Uterus (tissue), 4 donors: ENCODE results near the gene IGFL4. TPM values are rescaled to one million over a fixed set of nuclear protein-coding genes. Genes with fewer than 3 reads are reported as not detected.

Experiments
- DNase-seq, 2 donors: peaks; one replicate each; pipeline ENCODE4 v3.0.0-alpha.2; 2019 to 2020
- H3K27ac ChIP-seq, 2 donors: fragments of 200-600 bp; sonication (generic); 1 replicate in 1 of 2; 2 replicates in 1 of 2; pipeline ENCODE4 v1.5.1; 2016 to 2018
- H3K27me3 ChIP-seq, 2 donors: fragments of 200-600 bp; sonication (generic); one replicate each; pipeline ENCODE4 v1.5.1; 2018 to 2019; ENCODE audit warnings: control low read depth in 1 of 2
- H3K36me3 ChIP-seq, 2 donors: fragments of 200-600 bp; sonication (generic); one replicate each; pipeline ENCODE4 v1.5.1; 2019; ENCODE audit warnings: control low read depth in 1 of 2
- H3K4me1 ChIP-seq, 2 donors: fragments of 200-600 bp; sonication (generic); one replicate each; pipeline ENCODE4 v1.5.1; 2018 to 2019; ENCODE audit warnings: control low read depth in 1 of 2
- H3K4me3 ChIP-seq, 2 donors: fragments of 200-600 bp; sonication (generic); 1 replicate in 1 of 2; 2 replicates in 1 of 2; pipeline ENCODE4 v1.5.1; 2018 to 2019; ENCODE audit warnings: mild to moderate bottlenecking in 1 of 2
- H3K9me3 ChIP-seq, 2 donors: fragments of 200-600 bp; sonication (generic); one replicate each; pipeline ENCODE4 v1.5.1; 2019; ENCODE audit warnings: control low read depth in 1 of 2
- CTCF ChIP-seq, 4 experiments: fragments of 200-600 bp in 2 of 4; fragments of 450-650 bp in 2 of 4; sonication (generic) in 2 of 4; IDR thresholded peaks; one replicate each; pipeline ENCODE4 v1.5.1; 2016 to 2019; ENCODE audit warnings: antibody characterized with exemption in 4 of 4, mild to moderate bottlenecking in 2 of 4, moderate library complexity in 1 of 4
- POLR2A ChIP-seq, 2 donors: fragments of 450-650 bp; IDR thresholded peaks; one replicate each; pipeline ENCODE4 v1.6.1; 2016; ENCODE audit warnings: antibody characterized with exemption in 2 of 2, mild to moderate bottlenecking in 1 of 2, moderate library complexity in 1 of 2
- intact Hi-C: fragments of 100-400 bp; cut with DNase I; formaldehyde crosslinking; loops from one replicate; pipeline ENCODE4 v1.15.1; 2023; ENCODE audit warnings: low total_unique reads
- total RNA-seq, 4 donors: library from RNA; depleted of rRNA in 3 of 4; stranded (reverse); fragments of >200 nt in 3 of 4; gene quantifications; one replicate each; pipeline versions ENCODE4 v1.1.0 to v1.2.4, GENCODE V29; 2014 to 2023
- donor health status: DM: yes; HTN: yes; CAD: no.

The IGFL4 gene
- total RNA-seq, 4 donors from 2014 or later = not detected

- intact Hi-C loops = no loop called here
- no peak overlapping the region for H3K4me3 ChIP-seq
- H3K4me1 ChIP-seq = no peaks in the 10 kb centered on the region
- TF ChIP-seq POLR2A (IDR thresholded peaks at IDR 0.05) (no peak), CTCF (IDR thresholded peaks at IDR 0.05) (no peak)
- H3K36me3 ChIP-seq = no peaks in the 10 kb centered on the region
- no peaks in the 10 kb centered on the region for H3K9me3 ChIP-seq
- no peak overlapping the region for H3K27ac ChIP-seq
- no peaks in the 10 kb centered on the region for H3K27me3 ChIP-seq
- no peak for DNase-seq
Measured at GRCh38 chr19:46065486-46066071, 24.8 kb upstream of the IGFL4 start.

- H3K9me3 ChIP-seq = no peaks in the 10 kb centered on the region
- H3K36me3 ChIP-seq = no peaks in the 10 kb centered on the region
- no peak overlapping the region for H3K27ac ChIP-seq
- DNase-seq = no peak
- no peak overlapping the region for H3K4me3 ChIP-seq
- no peaks in the 10 kb centered on the region for H3K4me1 ChIP-seq
- H3K27me3 ChIP-seq = no peaks in the 10 kb centered on the region
- intact Hi-C loops = no loop called here
- TF ChIP-seq CTCF (IDR thresholded peaks at IDR 0.05) (no peak), POLR2A (IDR thresholded peaks at IDR 0.05) (no peak)
Measured at GRCh38 chr19:46063201-46063600, 22.4 kb upstream of the IGFL4 start.

- intact Hi-C loops = no loop called here
- DNase-seq = no peak
- H3K4me1 ChIP-seq = no peaks in the 10 kb centered on the region
- H3K4me3 ChIP-seq = no peak overlapping the region
- H3K27ac ChIP-seq = no peak overlapping the region
- H3K27me3 ChIP-seq = peaks cover 0 to 4% of the 10 kb centered on the region in 2 donors
- no peaks in the 10 kb centered on the region for H3K9me3 ChIP-seq
- TF ChIP-seq POLR2A (IDR thresholded peaks at IDR 0.05) (no peak), CTCF (IDR thresholded peaks at IDR 0.05) (no peak)
- no peaks in the 10 kb centered on the region for H3K36me3 ChIP-seq
Measured at GRCh38 chr19:46060012-46060411, 19.2 kb upstream of the IGFL4 start.

GRCh38 chr19:46058778-46059177, 18.0 kb upstream of the IGFL4 start:
- intact Hi-C loops = no loop called here
- Histone ChIP-seq H3K27ac (no peak overlapping the region), H3K4me3 (no peak overlapping the region), H3K27me3 (peaks cover 0 to 7% of the 10 kb centered on the region in 2 donors), H3K36me3 (no peaks in the 10 kb centered on the region), H3K9me3 (no peaks in the 10 kb centered on the region), H3K4me1 (no peaks in the 10 kb centered on the region)
- no peak for TF ChIP-seq POLR2A (IDR thresholded peaks at IDR 0.05)
- no peak for TF ChIP-seq CTCF (IDR thresholded peaks at IDR 0.05)
- DNase-seq = no peak

GRCh38 chr19:46056536-46056935, 15.7 kb upstream of the IGFL4 start:
- H3K27ac ChIP-seq = no peak overlapping the region
- no peaks in the 10 kb centered on the region for H3K9me3 ChIP-seq
- no peaks in the 10 kb centered on the region for H3K36me3 ChIP-seq
- TF ChIP-seq POLR2A (IDR thresholded peaks at IDR 0.05) = no peak
- TF ChIP-seq CTCF (IDR thresholded peaks at IDR 0.05) = no peak
- no peaks in the 10 kb centered on the region for H3K4me1 ChIP-seq
- H3K4me3 ChIP-seq = no peak overlapping the region
- intact Hi-C loops = no loop called here
- no peak for DNase-seq
- H3K27me3 ChIP-seq = peaks cover 0 to 7% of the 10 kb centered on the region in 2 donors
